ENCODE measurements around the gene WFIKKN2. TPM values are rescaled to one million over a fixed set of nuclear protein-coding genes. Genes with fewer than 3 reads are reported as not detected.

Gene WFIKKN2
- total and polyA plus RNA-seq, 2 of the 13 experiments (the other 11 are each of a cell fraction or from before 2014, with no cell fraction given), result not detected

GRCh38 chr17:50866950-50867362 is 31.6 kb downstream of the WFIKKN2 start (continued):
- TF ChIP-seq ZNF260 (CRISPR knock-in tag; IDR thresholded peaks at IDR 0.05; ENCODE audit: borderline replicate concordance, low read depth) (peak; percentile 14; the same call in 1 of the 2 replicates), RARA (CRISPR knock-in tag; IDR thresholded peaks at IDR 0.05) (no peak), SALL1 (CRISPR knock-in tag; IDR thresholded peaks at IDR 0.05) (no peak), NR2F2 (IDR thresholded peaks at IDR 0.05; ENCODE audit: borderline replicate concordance, low read depth) (no peak), BATF2 (CRISPR knock-in tag; IDR thresholded peaks at IDR 0.05) (0 out of 2 replicates have a peak, but pooled peaks have one; percentile 47), ZNF652 (CRISPR knock-in tag; IDR thresholded peaks at IDR 0.05; ENCODE audit: borderline replicate concordance, low read depth) (no peak; the same call in none of the 2 replicates), ZNF773 (CRISPR knock-in tag; IDR thresholded peaks at IDR 0.05; ENCODE audit: borderline replicate concordance) (peak; percentile 57; the same call in 1 of the 2 replicates), ZFP37 (CRISPR knock-in tag; IDR thresholded peaks at IDR 0.05; ENCODE audit: borderline replicate concordance) (0 out of 2 replicates have a peak, but pooled peaks have one; percentile 85), TFDP2 (CRISPR knock-in tag; IDR thresholded peaks at IDR 0.05) (no peak), MXD3 (CRISPR knock-in tag; IDR thresholded peaks at IDR 0.05) (peak; percentile 37), CENPBD1 (CRISPR knock-in tag; IDR thresholded peaks at IDR 0.05; ENCODE audit: borderline replicate concordance, low read depth) (no peak), HMGA1 (CRISPR knock-in tag; conservative IDR thresholded peaks at IDR 0.05) (no peak), ZZZ3 (CRISPR knock-in tag; IDR thresholded peaks at IDR 0.05; ENCODE audit: borderline replicate concordance) (no peak), TOPORS (CRISPR knock-in tag; IDR thresholded peaks at IDR 0.05) (no peak), BCL3 (CRISPR knock-in tag; IDR thresholded peaks at IDR 0.05) (no peak; the same call in 1 of the 2 replicates), AKAP8 (CRISPR knock-in tag; IDR thresholded peaks at IDR 0.05) (no peak), HNF4G (IDR thresholded peaks at IDR 0.05; ENCODE audit: borderline replicate concordance, low read depth, low read length) (no peak), HNF4G (CRISPR knock-in tag; IDR thresholded peaks at IDR 0.05; ENCODE audit: borderline replicate concordance, low read depth) (no peak), ZNF160 (CRISPR knock-in tag; IDR thresholded peaks at IDR 0.05) (peak; percentile 60), NKX3-1 (CRISPR knock-in tag; IDR thresholded peaks at IDR 0.05) (peak; percentile 87; the same call in 1 of the 2 replicates), CTCF (CRISPR knock-in tag; IDR thresholded peaks at IDR 0.05) (peak; percentile 22; the same call in 1 of the 2 replicates), ZFP36 (IDR thresholded peaks at IDR 0.05; ENCODE audit: borderline replicate concordance, low read depth, low read length, partially characterized antibody) (no peak), FIP1L1 (IDR thresholded peaks at IDR 0.05; ENCODE audit: borderline replicate concordance, insufficient read depth, low read depth, low read length) (no peak), SMYD3 (CRISPR knock-in tag; IDR thresholded peaks at IDR 0.05) (no peak), POLR2G (IDR thresholded peaks at IDR 0.05; ENCODE audit: low read depth, low read length) (peak; percentile 49), HES4 (CRISPR knock-in tag; IDR thresholded peaks at IDR 0.05; ENCODE audit: borderline replicate concordance) (peak; percentile 91)
